Measurements from ENCODE around the gene HOXB4.

The HOXB4 gene

DNA sequence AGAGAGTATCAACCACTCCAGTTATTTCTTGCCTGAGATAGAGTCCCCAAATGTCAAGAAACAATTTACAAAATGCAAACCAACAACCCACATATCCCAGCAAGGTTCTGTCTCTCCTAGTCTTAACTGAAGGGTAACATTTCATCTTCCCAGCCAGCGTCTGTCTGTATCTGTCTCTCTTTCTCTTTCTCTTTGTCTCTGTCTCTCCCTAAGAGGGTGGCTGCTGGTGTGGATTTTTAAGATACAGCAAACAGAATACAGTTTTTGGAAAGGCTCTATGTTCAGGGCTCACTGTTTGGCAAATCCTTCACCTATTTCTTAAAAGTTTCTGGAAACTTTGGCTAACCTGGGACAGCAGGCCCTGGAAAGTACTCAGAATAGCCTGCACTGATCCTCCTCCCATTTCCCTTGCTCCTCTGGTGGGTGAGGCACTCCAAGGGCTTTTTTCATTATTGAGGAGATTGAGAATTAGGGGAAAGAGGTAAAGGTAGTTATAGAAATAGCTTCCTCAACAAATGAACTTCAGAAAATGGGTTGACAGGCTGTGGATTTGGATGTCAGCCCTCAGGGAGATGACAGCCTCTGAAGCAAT is 6.2 kb downstream of the HOXB4 start:
- no peak for DNase-seq (ENCODE audit: low spot score)

DNA sequence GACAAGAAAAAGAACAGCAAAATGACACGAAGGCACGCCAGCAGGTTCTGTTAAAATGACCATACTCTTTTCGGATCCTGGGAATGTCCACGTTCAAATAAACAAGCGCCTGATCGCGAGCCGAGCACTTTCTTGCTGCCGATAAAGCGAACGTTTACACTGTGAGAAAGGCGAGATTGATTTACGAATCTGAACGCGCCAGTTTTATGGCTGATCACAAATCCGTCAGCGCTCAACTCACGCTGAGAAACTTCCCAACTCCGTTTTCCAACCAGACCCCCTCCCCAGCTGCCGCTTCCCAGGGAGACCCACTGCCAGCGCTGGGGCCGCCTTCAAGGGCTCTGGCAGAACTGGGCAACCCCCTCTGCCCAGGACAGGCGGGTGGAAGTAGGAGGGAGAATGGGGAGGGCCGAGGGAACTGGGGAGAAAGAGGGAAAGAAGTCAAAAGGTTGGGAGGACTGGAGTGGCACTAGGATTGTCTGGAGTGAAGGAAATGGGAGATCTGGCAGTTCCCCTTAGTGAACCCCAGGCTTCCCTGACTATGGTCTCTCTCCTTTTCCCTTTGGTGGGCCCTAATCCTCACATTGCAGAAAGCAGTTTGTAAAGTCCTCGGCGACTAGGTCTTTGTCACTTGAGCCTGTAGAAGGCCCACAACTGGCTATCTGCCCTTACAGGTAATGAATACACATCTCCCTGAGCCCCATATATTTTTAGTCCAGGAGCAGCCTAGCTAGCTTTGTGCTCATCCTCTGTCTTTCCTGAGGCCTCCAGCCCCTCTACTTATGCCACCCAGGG is 6.9 kb downstream of the HOXB4 start:
- no peak for DNase-seq (ENCODE audit: low spot score)

DNA sequence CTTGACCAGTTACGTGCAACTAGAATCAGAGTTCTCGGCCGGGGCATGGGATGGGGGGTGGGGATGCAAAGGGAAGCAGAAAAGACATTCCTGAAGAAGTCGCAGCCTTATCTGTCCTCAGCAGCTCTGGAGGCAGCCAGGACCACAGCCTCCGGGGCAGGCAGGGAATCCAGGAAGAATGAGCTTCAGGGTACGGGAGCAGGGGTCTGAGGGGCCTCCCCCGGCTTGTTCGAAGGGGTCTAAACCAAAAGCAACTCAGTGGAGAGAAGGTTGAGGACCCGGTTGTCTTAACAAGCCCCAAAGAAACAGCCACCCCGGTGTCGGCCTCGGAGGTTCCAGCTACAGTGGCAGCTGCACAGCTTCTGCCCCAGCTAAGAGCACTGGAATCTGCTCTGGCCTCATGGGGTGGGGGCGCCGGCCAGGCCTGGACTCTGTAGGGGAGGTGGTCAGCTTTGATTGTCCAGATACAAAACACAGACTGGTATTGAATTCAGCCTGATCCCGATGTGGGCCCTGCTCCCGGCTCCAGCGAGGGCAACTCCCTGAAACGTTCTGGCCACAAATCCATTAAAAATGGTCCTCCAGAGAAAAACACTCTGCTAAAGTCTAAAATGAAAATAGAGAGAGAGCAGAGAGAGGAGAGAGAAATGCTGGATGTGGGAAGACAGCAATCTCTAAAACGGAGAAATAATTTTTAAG is 7.7 kb downstream of the HOXB4 start:
- DNase-seq (ENCODE audit: low spot score): no peak

DNA sequence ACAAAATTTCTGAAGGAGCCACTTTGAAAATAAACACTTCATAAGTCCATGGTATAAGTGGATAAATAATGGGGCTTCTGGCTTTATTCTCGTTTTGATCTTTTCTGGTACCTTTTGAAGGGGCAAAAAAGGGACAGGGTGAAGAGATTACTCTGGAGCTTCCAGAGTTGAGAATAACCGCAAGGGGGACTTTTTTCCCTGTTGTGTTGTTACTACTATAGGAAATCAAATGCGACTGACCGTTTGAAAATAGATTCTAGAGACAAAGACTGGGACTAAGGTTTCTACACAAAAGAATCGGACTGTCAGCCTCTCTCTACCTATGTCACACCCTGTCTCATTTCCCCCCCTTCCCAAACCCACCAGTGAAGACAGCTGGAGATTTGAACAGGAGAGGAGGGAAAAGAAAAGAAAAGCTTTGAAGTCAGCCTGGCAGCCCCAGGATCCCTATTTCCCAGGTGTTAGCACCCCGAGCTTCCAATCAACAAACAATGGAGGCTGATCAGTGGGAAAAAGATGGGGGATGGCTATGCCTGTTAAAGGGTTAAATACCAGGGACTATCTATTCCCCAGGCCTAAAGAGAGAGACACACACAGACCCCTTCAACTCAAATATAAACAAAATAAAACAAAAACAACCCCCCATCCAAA is 8.4 kb downstream of the HOXB4 start:
- DNase-seq (ENCODE audit: low spot score): no peak

DNA sequence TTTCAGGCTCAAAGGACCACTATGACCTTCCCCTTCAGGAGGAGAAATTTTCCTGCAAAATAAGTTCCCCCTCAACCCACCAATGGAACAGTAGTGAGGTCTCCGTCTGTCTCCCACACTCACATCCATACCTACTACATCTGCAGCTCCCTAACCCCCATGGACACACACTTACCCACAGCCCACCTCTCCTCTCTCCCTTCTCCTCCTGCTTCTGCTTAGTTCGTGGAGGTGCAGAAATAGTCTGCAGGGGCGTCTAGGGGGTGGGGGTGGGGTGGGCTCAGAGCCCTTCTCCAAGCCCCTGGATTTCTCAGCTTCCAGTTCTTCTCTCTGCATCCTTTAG is 8.9 kb downstream of the HOXB4 start:
- DNase-seq (ENCODE audit: low spot score): no peak

DNA sequence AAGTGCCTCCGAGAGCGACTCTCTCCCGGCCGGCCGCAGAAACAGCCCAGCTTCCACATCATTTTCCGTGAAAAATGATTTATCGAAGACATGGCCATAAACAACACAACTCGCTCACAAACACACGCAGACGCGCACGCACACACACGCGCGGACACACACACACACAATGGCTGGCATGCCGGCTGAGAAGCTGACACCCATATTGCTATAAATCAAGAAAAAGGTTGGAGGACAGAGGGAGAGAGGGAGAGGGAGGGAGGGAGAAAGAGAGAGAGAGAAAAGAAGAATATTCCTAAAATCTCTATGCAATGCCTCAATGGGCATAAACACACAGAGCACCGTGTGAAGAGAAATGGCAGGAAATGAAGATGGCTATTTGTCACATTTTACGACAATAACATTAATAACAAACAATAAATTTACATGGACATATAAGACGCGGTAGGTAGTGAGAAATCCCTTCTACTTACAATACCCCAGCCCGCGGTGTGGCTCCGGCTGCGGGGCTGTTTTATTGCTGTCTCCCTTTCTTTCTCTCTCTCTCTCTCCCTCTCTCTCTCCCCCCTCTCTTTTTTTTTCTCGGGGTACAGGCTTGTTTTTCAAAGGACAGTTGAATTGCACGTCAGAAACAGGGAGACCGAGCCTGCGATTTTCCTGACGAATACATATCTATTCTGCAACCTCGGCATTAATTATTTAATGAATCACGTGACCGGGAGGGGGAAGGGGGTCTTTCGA is 9.5 kb downstream of the HOXB4 start:
- DNase-seq (ENCODE audit: low spot score): no peak

DNA sequence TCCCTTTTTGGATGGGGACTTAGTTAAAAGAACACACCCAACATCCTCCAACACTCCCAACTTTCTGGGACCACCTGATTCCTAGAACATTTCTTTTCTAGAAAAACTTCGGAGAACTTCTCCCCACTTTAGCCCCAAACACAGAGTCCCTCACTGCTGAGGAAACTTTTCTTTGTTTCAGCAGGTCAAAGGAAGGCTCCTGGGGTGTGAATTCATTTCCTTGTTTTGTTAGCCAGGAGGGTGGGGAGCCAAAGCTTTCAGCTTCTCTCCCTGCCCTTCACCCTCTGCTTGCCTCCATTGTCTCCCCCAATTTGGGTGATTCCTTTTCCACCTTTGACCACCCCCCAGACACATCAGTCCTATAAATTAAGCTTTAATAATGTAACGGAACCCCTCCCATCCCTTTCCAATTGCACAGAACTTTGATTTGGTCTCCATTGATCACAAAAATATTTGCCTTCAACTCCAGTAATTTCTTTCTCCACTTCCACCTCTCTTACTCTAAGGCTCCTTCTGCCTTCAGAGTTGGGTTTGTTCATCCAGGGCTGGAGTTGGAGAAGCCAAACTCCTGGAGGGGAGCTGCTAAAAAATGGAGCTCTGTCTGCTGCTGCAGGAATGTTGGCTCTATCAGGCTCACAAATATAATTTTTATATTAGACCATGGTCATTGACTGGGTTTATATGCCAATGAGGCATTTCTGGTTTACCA is 10.3 kb downstream of the HOXB4 start:
- no peak for DNase-seq (ENCODE audit: low spot score)

DNA sequence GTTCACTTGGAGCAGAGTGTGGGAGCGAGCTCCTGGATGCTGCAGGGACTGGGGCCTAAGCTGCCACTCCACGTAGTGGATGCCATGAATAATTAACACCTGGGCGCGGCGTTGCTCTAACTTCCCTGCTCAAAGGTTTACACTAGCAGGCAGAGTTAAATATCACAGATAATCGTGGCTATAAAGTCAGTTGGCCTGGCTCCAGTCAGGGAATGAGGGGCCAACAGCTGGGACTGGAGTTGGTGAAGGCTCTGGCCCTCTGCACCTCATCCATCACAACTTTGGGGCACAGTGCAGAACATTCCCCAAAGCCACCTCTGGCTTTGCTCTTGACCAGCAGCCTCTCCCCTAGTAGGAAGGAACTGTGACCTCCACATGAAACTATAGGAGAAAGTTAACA is 10.9 kb downstream of the HOXB4 start:
- no peak for DNase-seq (ENCODE audit: low spot score)

DNA sequence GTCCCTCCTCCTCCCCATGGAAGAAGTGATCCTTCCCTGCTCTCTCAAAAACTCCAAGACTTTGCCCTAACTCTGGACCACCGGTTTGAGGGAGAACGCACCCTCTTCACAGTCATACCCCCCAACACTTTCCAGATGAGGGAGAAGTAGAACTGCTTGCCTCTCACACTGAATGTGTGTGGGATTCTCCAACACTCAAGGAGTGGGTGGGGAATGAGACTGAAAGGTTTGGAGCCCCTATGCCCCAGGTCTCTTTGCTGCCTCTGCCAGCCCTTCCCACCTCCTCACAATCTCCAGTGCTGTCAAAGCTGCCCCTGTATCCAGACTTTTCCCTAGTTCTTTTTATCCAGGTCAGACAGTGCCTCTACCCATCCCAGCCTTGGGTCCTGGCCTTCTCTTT is 11.4 kb downstream of the HOXB4 start:
- DNase-seq (ENCODE audit: low spot score): no peak

DNA sequence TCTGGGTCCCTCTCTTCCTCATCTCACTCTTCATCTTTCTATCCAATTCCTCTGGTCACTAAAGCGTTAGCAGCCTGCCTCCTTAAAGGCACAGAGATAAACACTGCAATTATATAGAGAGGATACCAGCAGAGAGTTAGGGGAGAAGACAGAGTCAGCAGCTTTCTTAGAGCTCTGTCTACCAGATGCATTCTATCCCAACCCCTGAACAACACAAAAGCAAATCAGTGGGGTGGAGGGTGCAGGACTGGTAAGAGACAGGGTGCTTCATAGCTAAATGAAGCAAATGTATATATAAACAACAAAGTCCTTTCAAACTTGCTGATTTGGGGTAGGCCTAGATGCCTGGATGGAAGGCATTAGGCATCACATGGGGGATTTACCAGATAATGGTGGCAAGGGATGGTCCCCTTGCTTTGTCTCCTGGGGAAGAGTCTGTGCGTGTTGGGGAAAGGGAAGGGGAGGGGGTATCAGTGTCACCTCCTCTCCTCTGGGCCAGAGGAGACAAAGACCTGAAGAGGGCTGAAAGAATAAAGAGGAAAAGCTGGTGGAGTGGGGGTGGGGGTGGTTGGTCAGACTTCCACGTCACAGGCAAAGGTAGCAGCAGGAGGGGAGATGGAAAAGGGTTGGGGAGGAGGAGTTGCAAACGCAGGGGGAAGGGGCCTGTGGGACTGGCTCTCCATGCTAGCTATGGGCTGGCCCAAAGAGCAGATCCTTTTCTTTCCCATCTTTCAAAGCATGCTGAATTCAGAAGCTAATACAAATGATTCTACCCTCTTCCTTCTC is 12.0 kb downstream of the HOXB4 start:
- DNase-seq (ENCODE audit: low spot score): no peak

DNA sequence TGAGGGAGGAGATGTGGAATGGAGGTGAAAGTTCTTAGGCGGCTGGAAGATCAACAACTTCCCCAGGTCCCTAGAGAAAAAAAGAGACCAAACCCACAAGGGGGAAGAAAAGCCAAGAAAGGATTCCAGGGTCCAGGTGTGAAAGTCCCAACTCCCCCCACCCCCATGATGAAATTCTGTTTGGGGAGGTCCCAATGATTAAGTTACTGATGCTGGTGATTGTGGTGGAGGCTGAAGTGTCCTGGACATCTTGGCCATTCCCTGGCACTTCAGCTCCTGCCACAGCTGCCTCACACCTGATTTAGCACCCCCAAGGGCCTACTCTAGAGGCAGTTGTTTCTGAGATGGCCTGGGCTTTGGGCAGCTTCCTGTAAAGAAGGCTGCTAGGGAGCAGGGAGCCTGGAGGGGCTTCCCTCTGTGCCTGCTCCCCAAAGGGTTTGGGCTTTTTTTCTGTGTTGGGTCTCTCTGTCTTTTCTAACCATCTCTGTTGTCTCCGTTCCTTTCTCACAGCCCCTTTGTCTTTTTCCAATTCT is 13.1 kb downstream of the HOXB4 start:
- no peak for DNase-seq (ENCODE audit: low spot score)

DNA sequence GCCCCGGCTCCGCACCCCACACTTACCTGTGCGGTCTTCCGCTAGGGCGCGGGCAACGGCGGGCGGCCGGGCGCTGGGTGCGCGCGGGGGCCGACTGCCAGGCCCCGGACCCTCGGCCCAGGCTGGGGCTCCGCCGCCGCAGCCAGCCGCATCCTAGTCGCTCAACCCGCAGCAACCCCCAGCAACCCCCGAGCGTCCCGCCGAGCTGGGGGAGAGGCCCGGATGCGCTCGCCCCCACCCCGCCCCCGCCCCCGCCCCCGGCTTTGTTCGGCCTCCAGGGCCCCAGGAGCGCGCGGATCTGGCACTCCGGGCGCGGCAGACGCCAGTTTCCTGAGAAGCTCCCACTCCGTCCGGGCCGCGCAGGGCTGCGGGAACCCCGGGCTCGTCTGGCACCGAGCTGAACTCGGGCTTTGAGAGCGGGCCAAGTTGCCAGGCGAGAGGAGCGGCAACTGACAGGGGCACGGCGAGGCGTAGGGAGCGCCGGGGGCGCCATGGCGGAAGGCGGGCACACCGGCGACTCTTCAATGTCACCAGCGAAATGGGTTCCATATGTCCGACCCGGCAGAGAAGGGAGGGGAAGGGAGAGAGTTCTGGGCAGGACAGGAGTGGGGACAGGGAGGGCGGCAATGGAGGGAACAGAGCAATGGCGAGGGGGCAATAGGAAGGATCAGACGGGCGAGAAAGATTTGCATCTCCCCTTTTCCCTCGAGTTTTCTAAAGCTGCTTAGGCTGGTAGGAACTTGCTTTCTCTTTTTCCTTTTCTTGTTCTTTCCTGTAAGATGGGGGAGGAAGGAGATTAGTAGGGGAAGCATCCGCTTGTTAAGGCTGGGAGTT is 13.7 kb downstream of the HOXB4 start:
- no peak for DNase-seq (ENCODE audit: low spot score)

DNA sequence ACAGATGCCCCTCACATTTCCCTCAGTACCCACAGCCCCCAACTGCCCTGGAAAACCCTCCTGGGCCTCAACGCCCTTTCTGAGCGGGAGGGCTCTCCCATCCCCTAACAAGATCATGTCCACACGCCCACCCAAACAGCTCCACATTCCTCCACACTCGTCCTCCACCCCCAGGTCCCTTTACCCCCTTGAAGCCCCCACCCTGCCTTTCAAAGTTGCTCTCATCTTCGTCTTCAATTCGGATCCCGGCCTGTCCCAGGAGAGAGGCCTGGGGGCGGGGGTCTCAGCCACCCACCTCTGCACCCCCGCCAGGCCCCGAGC is 14.3 kb downstream of the HOXB4 start:
- DNase-seq (ENCODE audit: low spot score): no peak

DNA sequence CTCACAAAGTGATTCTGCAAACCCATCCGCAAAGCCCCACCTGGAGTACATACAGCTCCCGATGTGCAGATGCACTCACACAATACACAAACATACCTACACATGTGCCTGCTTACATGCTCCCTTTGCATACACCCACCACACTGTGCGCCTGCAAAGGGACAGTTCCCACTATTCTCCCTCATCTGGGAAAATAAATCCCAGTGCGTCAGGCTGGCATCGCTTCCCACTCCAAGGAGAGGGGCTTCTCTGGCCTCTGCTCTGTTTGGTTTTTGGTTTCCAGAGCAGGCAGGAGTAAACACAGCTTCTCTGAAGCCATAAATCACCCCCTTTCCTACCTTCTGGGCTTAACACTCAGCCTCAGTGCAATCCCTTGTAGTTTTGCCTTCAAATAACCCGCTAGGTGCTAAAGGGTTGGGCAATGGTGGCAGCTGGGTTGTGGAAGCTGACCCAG is 14.7 kb downstream of the HOXB4 start:
- DNase-seq (ENCODE audit: low spot score): no peak

DNA sequence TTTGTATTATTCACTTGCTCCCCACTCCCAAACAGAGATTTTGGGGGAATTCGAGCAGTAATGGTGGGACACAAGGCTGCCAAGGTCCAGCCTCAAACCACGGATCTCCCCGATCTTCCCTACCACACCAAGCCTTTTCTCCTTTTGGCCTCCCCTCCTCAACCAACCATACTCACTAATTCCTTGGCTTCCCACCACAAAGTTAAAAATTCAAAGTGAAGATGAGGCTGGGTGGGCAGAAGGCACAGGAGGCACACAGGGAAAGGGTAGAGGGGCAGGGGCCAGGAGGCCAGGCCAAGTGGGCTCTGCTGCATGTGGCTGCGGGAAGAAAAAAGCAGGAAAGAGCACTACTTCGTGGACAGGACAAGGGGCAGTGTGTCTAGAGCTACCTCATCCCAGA is 15.2 kb downstream of the HOXB4 start:
- DNase-seq (ENCODE audit: low spot score): no peak

DNA sequence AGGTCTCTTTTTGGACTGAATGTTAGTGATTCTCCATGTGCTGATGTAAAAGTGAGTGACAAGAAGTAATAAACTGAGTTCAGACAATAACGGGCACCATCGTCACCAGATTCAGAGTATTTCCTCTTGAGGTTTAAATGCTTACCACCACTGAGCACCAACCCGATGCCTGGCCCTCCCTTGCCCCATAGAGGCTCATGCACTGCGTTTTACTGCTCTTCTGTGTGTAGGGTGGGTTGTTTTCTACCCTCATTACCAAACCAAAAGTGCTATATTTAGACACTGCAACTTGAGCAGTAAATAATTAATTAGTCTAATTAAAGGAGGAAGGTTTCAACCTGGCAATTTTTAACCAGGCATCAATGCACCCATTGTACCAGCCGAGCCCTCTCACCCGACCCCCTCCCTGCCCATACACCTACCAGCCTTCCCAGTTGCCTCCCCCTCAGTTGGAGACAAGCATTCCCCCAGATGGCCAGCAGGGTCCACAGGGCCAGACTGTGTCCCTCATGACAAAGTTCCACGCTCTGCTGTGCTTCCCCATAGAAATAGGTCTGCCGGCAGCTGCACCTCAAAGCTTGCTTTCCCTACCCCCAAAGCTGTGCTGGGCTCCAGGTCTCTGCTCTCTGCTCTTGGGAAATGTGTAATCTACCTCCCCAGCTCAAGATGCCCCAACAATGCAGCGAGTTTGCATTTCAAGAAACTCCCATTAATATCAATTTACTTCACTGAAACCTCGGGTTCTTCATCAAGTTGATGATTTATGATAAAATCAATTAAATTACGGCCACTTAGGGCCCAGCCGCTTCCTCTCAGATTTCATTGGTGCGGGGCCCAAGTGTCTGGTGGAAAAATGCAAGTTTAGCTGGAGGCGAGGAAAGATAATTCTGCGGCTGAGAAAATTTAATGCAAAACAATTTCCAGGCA is 16.0 kb downstream of the HOXB4 start:
- DNase-seq (ENCODE audit: low spot score): no peak

DNA sequence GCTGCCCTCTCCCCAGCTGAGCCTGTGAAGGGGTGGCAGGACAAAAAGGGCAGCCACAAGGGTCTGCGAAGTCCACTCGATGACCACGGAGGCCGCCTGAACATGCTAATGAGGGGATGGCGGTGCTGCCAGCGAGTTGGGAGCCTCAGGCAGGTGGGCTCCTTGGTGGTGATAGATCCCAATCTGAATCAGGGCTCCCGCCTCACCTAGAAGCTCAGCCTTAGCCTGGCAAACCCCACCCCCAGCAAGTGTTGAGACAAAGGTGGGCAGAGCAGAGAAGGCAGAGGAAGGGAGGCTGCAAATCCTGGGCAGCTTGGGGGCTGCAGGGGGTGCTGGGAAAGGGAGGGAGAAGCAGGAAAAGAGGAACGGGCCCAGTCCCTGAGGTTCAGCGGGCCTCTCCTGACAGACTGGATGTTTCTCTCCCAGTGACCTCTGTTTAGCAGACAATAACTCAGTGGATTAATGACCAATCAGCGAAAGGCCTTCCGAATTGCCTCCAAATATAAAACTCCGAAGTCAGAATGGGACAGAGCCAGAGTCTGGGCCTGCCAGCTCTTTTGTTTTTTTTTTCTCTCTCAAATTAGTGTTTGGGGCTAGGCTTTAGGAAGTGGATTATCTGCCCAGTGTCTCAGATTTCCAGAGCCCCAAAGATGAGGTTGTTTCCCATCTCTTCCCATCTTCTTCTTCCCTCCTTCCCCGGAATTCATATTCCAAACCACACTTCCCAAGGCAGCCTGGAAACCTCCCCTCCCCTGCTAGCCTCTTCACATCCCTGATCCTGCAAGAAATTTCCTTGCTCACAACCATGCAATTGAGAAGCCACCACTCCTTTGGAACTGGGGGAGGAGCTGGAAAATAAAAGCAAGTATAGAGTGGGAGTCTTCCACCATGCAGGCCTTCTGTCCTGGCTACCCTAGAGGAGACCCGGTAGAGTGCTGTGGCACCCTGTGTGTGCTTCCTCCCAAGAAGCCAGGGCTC is 18.0 kb downstream of the HOXB4 start:
- no peak for DNase-seq (ENCODE audit: low spot score)
